M059J (cell line): ENCODE data around the gene DPP9. TPM values are rescaled to one million over a fixed set of nuclear protein-coding genes. Genes with fewer than 3 reads are reported as not detected.
A peak's percentile ranks its signal among the peaks of the same experiment; 100 is the strongest.
"Not testable (repeated sequence)": the region's sequence is repeated elsewhere in the genome, so short reads cannot be mapped to it uniquely, and the experiment has no call there.

Experiments used
- DNase-seq: peaks from one replicate; pipeline ENCODE4 v3.0.0-alpha.2; 2012; ENCODE audit warnings: low read depth
- total RNA-seq: library from RNA; depleted of rRNA; stranded (reverse); fragments of >200 nt; shearing (Covaris generic); gene quantifications from 2 replicates; pipeline ENCODE4 v1.2.3, GENCODE V29; 2014

Gene DPP9
- total RNA-seq, 1 experiment from 2014 or later, result 71.4 TPM

DNA sequence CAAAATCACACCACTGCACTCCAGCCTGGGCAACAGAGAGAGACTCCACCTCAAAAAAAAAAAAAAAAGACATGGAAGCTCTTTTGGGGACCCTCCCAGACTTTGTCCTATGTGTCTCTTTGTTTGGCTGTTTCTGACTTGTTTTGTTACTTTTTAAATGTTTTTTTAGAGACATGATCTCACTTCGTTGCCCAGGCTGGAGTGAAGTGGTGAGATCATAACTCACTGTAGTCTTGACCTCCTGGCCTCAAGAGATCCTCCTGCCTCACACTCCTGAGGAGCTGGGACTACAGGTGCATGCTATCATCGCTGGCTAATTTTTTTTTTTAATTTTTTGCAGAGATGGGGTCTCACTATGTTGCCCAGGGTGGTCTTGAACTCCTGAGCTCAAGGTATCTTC is 16.4 kb upstream of the DPP9 start:
- no peak for DNase-seq

GRCh38 chr19:4738734-4739133 is 15.1 kb upstream of the DPP9 start:
- peak; percentile 35 for DNase-seq

DNA sequence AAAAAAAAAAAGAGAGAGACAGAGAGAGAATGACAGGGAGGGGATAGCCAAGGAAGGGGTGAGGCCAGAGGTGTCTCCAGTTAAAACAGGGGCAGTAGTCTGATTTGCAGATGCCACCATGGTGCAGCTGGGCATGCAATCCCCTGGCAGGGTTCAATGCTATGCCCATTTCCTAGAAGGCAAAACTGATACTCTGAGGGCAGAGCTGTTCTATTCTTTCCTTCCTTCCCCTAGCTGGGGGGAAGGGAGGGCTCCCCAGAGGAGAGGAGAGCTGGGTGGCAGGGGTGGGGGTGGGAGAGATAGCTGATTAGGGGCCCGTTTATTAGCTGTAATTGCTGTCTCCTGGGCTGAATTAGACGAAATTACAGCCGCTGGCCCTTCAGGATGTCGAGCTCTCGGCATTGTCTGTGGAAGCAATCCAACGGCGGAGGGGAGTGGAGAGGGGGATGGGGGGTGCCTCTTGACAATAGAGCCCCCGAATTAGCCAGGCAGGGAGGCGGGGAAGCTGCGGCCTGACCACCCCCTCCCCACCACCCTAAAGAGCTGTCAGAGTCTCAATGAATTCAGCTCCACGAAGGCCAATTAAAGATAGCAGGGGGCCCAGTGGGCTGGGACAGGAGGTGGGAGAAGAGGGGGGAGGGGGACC is 14.4 kb upstream of the DPP9 start:
- DNase-seq, result no peak

- no peak for DNase-seq
Observed at GRCh38 chr19:4733755-4734345, 10.2 kb upstream of the DPP9 start.

GRCh38 chr19:4732680-4733114 is 9.1 kb upstream of the DPP9 start:
- DNase-seq, result peak; percentile 69

DNA sequence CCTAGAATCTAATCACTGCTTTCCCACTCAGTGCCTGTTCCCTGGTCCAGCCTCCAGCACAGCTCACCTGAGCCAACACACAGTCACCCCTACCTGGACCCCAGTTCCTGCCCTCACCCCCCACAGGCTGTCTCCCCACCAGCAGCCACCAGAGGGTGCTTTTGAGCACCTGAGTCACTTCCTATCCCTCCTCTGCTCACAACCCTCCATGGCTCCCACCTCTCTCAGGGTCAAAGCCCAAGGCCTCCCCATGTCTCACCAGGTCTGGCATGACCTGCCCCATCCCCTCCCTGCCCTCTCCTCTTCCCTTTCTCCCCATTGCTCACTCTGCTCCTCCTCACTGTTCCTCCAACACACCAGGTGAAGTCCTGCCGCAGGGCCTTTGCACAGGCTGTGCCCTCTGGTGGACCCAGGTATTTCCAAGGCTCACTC is 7.1 kb upstream of the DPP9 start:
- DNase-seq, result peak; percentile 26

DNA sequence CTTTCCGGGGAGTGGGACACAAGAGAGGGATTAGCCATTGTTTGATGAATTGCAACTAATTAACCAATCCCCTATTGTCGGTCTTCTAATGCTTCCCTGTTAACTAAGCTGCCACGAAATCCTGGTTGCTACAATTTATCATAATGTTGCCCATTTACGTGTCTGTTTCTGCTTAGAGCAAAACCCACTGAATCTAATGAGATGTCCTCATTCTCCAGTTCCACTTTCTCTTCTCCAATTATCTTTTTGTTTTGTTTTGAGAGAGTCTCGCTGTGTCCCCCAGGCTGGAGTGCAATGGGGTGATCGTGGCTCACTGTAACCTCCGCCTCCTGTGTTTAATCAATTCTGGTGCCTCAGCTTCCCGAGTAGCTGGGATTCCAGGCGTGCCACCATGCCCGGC is 5.2 kb upstream of the DPP9 start:
- no peak for DNase-seq

DNA sequence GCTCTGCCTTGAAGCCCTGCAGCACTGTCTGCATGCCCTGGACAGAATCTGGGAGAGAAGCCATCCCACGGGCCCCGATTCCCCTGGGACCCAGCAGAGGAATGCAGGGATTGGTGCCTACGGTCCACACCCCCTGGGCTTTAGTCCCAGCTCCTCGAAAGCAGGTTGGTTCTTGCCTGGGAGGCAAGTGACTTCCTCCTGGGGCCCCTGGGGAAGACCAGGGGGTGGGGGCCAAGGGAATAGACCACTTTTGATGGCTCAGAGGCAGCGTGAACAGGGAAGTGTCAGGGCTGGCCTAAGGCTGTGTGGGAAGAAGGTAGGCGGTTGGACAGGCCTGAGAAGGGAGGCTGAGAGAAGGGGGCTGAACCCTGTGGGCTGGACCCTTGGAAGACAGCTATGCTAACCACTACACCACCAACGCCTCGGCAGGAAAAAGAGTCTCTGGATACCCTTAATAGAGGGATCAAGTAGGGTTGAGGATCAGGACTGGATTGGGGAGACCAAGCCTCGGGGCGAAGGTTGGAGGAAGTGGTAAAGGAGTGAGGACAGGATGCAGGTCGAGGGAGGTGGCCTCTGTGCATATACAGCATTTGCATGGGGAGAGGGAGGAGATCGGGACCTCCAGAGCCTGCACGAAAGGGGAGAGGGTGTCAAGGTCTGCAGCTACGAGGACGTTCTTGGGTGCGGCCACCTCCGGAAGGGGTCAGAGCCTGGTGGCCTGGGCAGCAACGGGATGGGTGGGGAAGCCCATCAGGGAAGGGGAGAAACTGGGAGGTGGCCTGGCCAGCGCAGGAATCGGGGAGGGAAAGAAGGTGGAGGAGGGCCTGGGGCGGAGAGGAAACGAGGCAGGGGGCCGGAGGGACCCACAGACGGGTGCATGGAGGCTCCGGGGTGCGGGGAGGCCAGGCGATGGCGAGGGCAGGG is 709 bp downstream of the DPP9 start:
- DNase-seq, result peak; percentile 28

DNA sequence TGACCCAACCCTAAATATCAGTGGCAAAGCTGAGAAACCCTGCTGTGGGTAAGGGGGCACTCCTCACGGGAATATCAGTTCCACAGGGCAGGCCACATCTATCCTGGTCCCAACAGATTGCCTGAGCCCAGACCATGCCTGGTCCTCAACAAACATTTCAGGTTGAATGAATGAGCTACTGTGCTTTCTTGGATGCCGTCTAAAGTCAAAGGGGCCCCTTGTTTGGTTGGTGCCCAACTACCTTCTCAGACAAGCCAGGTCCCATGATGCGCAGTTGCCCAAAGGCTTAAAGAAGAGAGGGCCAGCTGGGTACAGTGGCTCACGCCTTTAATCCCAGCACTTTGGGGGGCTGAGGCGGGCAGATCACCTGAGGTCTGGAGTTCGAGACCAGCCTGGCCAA is 2.4 kb downstream of the DPP9 start:
- DNase-seq, result no peak

DNA sequence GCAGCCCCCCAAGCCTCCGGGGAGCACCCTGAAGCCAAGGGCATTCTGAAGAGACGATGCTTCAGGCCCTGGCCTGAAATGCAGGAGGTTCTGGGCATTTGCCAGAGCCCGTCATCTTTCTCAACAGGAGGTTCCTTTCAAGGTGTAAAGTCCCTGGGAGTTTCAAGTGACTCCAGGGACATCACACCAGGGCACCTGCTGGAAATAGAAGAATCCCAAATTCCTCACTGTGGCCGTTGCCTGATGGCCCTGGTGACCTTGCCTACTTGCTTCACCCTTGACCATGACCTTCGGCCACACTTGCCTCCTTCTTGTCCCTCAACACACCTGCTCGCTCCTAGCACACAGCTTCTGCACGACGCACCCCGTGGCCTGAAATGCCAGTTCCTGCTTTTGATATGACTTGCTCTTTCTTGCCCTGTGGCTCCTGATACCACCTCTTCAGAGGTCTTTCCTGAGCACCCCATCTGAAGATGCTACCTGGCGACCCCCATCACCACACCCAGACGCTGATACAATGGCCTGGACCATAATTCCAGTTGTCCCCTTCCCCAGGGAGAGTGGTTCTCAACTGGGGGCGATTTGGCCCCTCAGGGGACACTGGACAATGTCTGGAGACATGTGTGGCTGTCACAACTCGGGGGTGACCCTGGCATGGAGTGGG is 3.5 kb downstream of the DPP9 start:
- DNase-seq, result no peak

DNA sequence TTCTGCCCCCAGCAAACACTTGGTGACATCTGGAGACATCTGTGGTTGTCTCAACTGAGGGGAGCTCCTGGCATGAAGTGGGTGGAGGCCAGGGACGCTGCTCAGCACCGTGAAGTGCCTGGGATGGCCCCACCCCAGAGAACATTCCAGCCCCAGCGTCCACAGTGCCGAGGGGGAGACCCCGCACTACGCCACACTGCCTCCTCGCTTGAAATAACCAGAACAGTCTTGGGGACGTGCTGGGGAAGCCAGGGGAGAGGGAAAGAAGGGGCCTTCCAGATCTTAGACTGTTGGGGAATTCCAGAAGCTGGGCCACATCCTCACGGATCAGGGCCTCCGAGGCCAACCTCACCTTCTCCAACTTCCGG is 4.2 kb downstream of the DPP9 start:
- no peak for DNase-seq

DNA sequence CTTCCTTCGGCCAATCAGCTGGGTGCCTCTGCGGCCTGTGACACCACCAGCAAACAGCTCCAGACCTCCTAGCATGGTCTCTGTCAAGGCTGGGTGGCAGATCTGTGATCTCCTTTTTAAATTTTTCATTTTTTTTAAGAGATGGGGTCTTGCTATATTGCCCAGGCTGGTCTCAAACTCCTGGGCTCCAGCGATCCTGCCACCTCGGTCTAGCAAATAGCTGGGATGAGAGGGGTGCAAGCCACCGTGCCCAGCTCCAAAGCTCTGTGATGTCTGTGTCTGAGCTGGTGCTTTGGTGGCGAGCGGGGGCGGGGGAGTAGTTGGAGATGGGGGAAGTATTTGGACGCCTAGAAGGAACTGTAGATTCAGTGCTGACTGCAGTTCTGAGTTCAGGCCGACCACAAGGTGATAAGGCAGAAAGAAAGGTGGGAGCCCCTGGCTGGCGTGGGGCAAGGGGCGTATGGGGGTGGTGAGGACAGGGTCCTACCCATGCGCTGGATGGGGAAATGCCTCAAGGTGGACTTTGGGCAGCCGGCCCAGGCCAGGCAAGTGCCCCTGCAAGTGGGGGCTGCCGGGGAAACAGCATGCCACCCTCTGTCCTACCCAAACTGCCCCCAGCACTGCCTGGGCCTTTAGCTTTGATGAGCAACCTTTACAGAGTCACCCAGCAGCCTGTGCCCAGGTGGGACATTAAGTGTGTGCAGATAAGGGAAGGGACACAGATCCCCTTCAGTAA is 5.5 kb downstream of the DPP9 start:
- DNase-seq, result no peak

- DNase-seq, result peak; percentile 49
Observed at GRCh38 chr19:4717191-4717965, 6.3 kb downstream of the DPP9 start.

DNA sequence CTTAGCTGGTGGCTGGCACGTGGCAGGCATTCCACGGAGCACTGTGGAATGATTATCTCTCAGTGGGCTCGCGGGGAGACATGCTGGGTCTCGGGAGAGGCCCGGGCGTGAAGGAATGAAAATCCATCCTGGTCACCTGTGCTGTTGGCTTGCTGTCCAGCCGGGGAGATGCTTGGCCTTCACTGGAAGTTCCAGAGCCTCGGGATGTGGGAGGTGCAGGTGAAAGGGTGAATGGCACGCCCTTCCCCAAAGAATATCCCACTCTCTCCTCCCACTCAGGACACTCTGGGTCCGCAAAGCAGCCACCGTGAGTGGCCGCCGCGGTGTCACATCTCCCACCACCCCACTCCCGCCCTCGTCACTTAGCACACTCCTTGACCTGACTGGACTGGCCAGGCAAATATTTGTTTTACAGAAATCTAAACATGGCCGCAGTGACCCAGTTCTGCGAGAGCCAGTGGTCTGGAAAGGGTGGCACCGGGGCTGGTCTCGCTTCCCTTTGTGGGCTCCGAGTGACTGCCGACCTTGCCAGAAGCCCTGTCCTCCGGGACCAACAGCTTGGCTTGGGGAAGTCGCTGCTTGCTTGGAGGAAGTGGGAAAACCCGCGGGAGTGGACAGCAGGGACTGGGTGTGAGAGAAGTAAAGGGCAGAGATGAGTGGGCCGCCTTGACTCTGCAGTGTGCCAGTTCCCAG is 8.0 kb downstream of the DPP9 start:
- DNase-seq, result no peak

DNA sequence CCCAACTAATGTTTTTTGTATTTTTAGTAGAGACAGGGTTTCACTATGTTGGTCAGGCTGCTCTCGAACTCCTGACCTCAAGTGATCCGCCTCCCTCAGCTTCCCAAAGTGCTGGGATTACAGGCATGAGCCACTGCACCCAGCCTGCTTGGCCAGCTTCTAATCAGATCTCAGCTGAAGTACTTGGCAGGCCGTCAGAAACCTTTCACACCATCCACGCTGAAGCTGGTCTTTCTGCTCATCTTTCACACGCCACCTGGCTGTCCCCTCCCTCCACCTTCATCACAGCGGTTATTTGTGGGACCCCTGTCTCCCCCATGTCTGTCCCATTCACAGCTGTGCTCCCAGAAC is 8.5 kb downstream of the DPP9 start:
- DNase-seq, result not testable (repeated sequence)

DNA sequence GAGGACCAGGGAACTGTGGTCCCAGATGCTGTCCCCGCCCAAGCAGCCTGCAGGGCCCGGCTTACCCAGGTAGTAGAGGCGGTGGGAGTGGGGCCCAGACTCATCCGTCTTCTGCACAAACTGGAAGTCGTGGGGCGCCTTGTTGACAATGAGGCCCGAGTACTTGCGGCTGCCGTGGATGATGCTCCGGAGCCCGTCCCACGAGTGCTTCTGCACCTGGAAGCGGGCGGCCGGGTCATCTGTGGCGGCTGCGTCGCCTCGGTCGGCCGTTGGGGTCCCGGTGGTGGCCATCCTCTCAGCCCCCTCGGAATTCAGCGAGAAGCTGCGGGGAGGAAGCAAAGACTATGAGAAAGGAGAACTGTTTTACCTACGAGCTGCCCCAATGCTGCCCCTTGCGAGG is 9.6 kb downstream of the DPP9 start:
- no peak for DNase-seq

DNA sequence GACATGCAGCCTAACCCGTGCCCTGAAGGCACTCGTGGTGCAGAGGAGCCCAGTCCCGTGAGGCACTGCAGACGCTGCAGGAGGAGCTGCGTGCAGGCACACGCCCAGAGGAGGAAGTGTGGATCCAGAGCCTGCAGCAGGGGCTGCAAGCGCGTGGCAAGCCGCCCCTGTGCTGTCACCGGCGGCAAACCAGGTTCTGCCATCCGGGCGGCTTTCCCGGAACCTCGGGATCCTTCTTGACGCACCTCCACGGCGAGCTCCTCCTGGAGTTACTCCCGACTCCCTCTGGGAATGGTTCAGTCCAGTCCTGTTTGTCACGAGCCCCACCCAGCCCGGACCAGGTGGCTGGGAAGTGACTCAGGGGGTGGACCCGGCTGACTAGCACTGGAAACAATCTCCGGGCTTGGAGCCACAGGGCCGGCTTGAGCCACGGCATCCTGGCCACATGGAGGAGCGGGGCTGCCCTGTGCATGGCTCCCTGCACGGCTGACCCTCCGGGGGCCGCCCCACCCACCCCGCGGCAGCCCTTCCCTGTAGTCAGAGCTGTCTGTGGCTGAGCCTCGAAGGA is 10.2 kb downstream of the DPP9 start:
- DNase-seq, result peak; percentile 99

DNA sequence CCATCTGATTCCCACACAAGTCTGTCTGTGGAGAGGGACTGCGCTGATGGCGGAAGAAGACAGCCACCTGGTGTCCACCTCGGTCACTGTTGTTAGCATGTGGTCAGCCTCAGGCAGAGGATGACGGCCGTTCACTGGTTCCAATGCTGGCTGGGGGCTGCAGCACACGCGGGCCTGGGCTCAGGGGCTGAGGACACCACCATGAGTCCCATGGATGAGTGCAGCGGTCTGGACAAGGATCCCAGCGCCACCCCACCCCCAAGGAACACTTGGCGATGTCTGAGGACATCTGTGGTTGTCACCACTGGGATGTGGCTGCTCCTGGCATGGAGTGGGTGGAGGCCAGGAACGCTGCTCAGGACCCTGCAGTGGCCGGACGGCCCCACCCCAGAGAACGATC is 10.9 kb downstream of the DPP9 start:
- no peak for DNase-seq

DNA sequence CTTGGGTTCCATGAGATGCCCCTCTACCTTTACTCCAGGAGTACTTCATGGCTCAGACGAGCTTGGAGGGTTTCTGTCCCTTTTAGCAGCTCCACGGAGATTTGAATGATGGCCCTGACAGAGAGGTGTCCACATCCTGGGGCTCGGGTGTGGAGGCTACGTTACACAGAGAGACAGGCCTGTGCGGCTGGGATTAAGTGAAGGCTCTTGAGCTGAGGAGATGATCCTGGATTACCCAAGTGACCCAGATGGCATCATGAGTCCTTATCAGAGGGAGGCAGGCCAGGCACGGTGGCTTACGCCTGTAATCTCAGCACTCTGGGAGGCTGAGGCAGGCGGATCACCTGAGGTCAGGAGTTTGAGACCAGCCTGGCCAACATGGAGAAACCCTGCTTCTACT is 12.4 kb downstream of the DPP9 start:
- no peak for DNase-seq

GRCh38 chr19:4710281-4710600 is 13.4 kb downstream of the DPP9 start:
- DNase-seq, result no peak
